ENCODE data around the gene DYRK3.

- TF ChIP-seq CTCF (conservative IDR thresholded peaks at IDR 0.05 in 1 of 2, IDR thresholded peaks at IDR 0.05 in 1 of 2; ENCODE audit: low read depth in 1 of 2, low read length in 2 of 2) (no peak), EZH2 (IDR thresholded peaks at IDR 0.05; ENCODE audit: low read length, missing control alignments) (no peak)
These were observed 41.9 kb upstream of the DYRK3 start for GRCh38 chr1:206593351-206593925.
